Pancreas (tissue), 10 donors: ENCODE measurements around the gene GPX5. TPM values are rescaled to one million over a fixed set of nuclear protein-coding genes. Genes with fewer than 3 reads are reported as not detected.

Experiments used
- ATAC-seq, 4 donors: fragments of 200-7000 bp; cut with Tn5 transposase; one replicate each; pipeline versions ENCODE4 v1.8.0 to v1.9.1; 2020; ENCODE audit warnings: mild to moderate bottlenecking in 4 of 4, moderate library complexity in 4 of 4
- DNase-seq, 6 donors: peaks; one replicate each; pipeline ENCODE4 v3.0.0-alpha.2; 2020
- FAIRE-seq: peaks from 2 replicates; lab custom pipeline; 2012; peaks lifted over from hg19 to GRCh38; lab: Jason Lieb, UNC
- H3K27ac ChIP-seq, 4 donors: fragments of 200-600 bp; sonication (generic); 1 replicate in 3 of 4; 2 replicates in 1 of 4; pipeline versions ENCODE4 v1.5.0 to v1.8.0; 2020
- H3K27me3 ChIP-seq, 4 donors: fragments of 200-600 bp; one replicate each; pipeline ENCODE4 v1.8.0; 2021
- H3K36me3 ChIP-seq, 3 donors: fragments of 200-600 bp; sonication (generic) in 1 of 3; one replicate each; pipeline versions ENCODE4 v1.5.0 to v1.8.0; 2020 to 2021
- H3K4me1 ChIP-seq, 3 donors: fragments of 200-600 bp; one replicate each; pipeline ENCODE4 v1.8.0; 2021
- H3K4me3 ChIP-seq, 4 donors: fragments of 200-600 bp; sonication (generic) in 2 of 4; one replicate each; pipeline versions ENCODE4 v1.5.0 to v1.8.0; 2020 to 2021
- H3K9me3 ChIP-seq, 4 donors: fragments of 200-600 bp; one replicate each; pipeline ENCODE4 v1.8.0; 2021
- CTCF ChIP-seq, 4 donors: fragments of 200-600 bp; sonication (generic) in 3 of 4; IDR thresholded peaks; one replicate each; pipeline versions ENCODE4 v1.5.0 to v1.8.0; 2021; ENCODE audit warnings: antibody characterized with exemption in 4 of 4
- WGBS, 2 donors: extraction: QIAGEN DNeasy Blood & Tissue Kit; methylation state at CpG; one replicate each; pipeline ENCODE4 v1.1.7; 2013; 5-methylcytosine and 5-hydroxymethylcytosine counted together
- intact Hi-C, 3 donors: fragments of 100-400 bp; cut with DNase I; formaldehyde crosslinking; loops; one replicate each; pipeline versions ENCODE4 v1.11.1 to v1.14.2; 2022
- polyA plus RNA-seq, 2 donors: library from polyadenylated mRNA; stranded (reverse); fragments of 200-250 nt; gene quantifications; one replicate each; pipeline ENCODE4 v1.2.3, GENCODE V29; 2013
- total RNA-seq, 6 donors: library from RNA; stranded (reverse); fragmentation: NEBNext Ultra II Directional in 4 of 6; extraction: Animal tissue kit (Norgen Biotek cat#: 25700) in 4 of 6; gene quantifications; one replicate each; pipeline versions ENCODE4 v1.2.1 to v1.2.4, GENCODE V29; 2021 to 2023
- donor health status: healthy with polysubstance abuse.
- donor health status: DM: no; HTN: no; CAD: no; lungs with moderate emphysema.
- donor health status: DM: no; HTN: no; CAD: no.
- donor health status: control.
- donor health status: control.
- donor health status: Bipolar disorder and iron deficiency.
- donor health status: DM: yes; HTN: yes; CAD: no.
- donor health status: DM: no; HTN: no; CAD: no.
- donor health status: DM: no; HTN: no; CAD: no.
- donor health status: DM: yes; HTN: yes; CAD: no.

The GPX5 gene
- total and polyA plus RNA-seq, 8 donors: not detected

- no peaks in the 10 kb centered on the region for H3K36me3 ChIP-seq
- no peak for TF ChIP-seq CTCF (IDR thresholded peaks at IDR 0.05)
- ATAC-seq (no peak), DNase-seq (no peak), FAIRE-seq (no peak)
- no peak overlapping the region for H3K4me3 ChIP-seq
- H3K27ac ChIP-seq: no peak overlapping the region
- peaks cover 0 to 33% (median 0%) of the 10 kb centered on the region in 4 donors for H3K27me3 ChIP-seq
- H3K4me1 ChIP-seq: no peaks in the 10 kb centered on the region
- intact Hi-C loops: no loop called here
- H3K9me3 ChIP-seq: no peaks in the 10 kb centered on the region
- 8 to 11% methylated on average over 18 of the region's 18 CpGs for WGBS, 2 donors
Observed at GRCh38 chr6:28537065-28537464, 11.4 kb downstream of the GPX5 start.

GRCh38 chr6:28537509-28538140, 11.9 kb downstream of the GPX5 start:
- no peaks in the 10 kb centered on the region for H3K4me1 ChIP-seq
- 32% methylated on average over 22 of the region's 22 CpGs for WGBS, 2 donors
- intact Hi-C loops: no loop called here
- no peak for ATAC-seq
- DNase-seq: no peak
- FAIRE-seq: no peak
- peaks cover 0 to 33% (median 0%) of the 10 kb centered on the region in 4 donors for H3K27me3 ChIP-seq
- H3K36me3 ChIP-seq: no peaks in the 10 kb centered on the region
- H3K27ac ChIP-seq: no peak overlapping the region
- H3K4me3 ChIP-seq: no peak overlapping the region
- TF ChIP-seq CTCF (IDR thresholded peaks at IDR 0.05): no peak
- no peaks in the 10 kb centered on the region for H3K9me3 ChIP-seq

GRCh38 chr6:28541996-28542395, 16.3 kb downstream of the GPX5 start:
- ATAC-seq (no peak), DNase-seq (no peak), FAIRE-seq (no peak)
- Histone ChIP-seq H3K9me3 (no peaks in the 10 kb centered on the region), H3K27me3 (peaks cover 0 to 39% (median 0%) of the 10 kb centered on the region in 4 donors), H3K36me3 (no peaks in the 10 kb centered on the region), H3K4me1 (no peaks in the 10 kb centered on the region), H3K4me3 (peak overlapping the region in 3 of 4 donors; percentile 6 to 29 (median 28)), H3K27ac (peak overlapping the region in 1 of 4 donors; percentile 19)
- no peak for TF ChIP-seq CTCF (IDR thresholded peaks at IDR 0.05)
- intact Hi-C loops: no loop called here
- WGBS, 2 donors: 46 to 49% methylated on average over 7 of the region's 7 CpGs

- intact Hi-C loops: no loop called here
- peak overlapping the region in 1 of 4 donors; percentile 19 for H3K27ac ChIP-seq
- WGBS, 2 donors: 2% methylated on average over 30 of the region's 30 CpGs
- H3K27me3 ChIP-seq: peaks cover 0 to 38% (median 0%) of the 10 kb centered on the region in 4 donors
- no peaks in the 10 kb centered on the region for H3K4me1 ChIP-seq
- no peaks in the 10 kb centered on the region for H3K36me3 ChIP-seq
- DNase-seq (peak; percentile 35 to 71 (median 60)), FAIRE-seq (no peak), ATAC-seq (peak; percentile 87 to 97 (median 91))
- H3K4me3 ChIP-seq: peak overlapping the region in 3 of 4 donors; percentile 6 to 29 (median 28)
- no peaks in the 10 kb centered on the region for H3K9me3 ChIP-seq
- peak in 2 of 4 donors; percentile 31 to 43 for TF ChIP-seq CTCF (IDR thresholded peaks at IDR 0.05)
Observed at GRCh38 chr6:28542440-28543296, 17.0 kb downstream of the GPX5 start.
